Transverse colon (tissue), 4 donors: ENCODE measurements around the gene LRIG1.

ENCODE experiments used
- POLR2A ChIP-seq: fragments of 450-650 bp; IDR thresholded peaks from one replicate; pipeline ENCODE4 v1.6.1; 2016; ENCODE audit warnings: antibody characterized with exemption, mild to moderate bottlenecking, moderate library complexity
- POLR2AphosphoS5 ChIP-seq, 3 donors: sonication (generic); formaldehyde crosslinking; IDR thresholded peaks; one replicate each; pipeline ENCODE4 v1.6.1; 2016; ENCODE audit warnings: antibody characterized with exemption in 3 of 3
- TF ChIP-seq, protein P1 (sequence below), 5 experiments: fragments of 200-600 bp in 3 of 5; fragments of 450-650 bp in 2 of 5; sonication (generic) in 3 of 5; IDR thresholded peaks; 1 replicate in 2 of 5; 2 replicates in 3 of 5; pipeline ENCODE4 v1.5.1; 2016 to 2017; ENCODE audit warnings: antibody characterized with exemption in 5 of 5, inconsistent platforms in 3 of 5, mild to moderate bottlenecking in 2 of 5, moderate library complexity in 1 of 5

DNA sequence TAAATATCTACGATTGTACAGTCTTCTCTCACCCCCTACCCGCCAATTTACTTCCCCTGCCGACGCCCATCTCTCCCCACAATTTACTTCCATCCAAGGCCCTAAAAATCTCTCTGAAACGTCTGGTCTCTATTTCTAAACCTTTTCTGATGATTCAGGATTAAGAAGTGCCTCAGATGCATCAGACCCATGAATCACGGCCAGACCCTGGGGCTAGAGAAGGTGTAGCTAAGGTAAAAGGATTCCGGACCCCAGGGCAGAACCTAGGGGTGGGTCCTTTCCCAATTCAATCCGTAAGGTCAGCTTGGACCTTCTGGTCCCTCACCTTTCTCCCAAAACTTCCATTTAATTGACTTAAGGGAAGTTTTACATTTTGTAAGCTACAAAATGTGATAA lies 46.4 kb downstream of the LRIG1 start:
- TF ChIP-seq, protein P1, sequence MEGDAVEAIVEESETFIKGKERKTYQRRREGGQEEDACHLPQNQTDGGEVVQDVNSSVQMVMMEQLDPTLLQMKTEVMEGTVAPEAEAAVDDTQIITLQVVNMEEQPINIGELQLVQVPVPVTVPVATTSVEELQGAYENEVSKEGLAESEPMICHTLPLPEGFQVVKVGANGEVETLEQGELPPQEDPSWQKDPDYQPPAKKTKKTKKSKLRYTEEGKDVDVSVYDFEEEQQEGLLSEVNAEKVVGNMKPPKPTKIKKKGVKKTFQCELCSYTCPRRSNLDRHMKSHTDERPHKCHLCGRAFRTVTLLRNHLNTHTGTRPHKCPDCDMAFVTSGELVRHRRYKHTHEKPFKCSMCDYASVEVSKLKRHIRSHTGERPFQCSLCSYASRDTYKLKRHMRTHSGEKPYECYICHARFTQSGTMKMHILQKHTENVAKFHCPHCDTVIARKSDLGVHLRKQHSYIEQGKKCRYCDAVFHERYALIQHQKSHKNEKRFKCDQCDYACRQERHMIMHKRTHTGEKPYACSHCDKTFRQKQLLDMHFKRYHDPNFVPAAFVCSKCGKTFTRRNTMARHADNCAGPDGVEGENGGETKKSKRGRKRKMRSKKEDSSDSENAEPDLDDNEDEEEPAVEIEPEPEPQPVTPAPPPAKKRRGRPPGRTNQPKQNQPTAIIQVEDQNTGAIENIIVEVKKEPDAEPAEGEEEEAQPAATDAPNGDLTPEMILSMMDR (IDR thresholded peaks at IDR 0.05): no peak
- TF ChIP-seq POLR2AphosphoS5 (IDR thresholded peaks at IDR 0.05): no peak
- TF ChIP-seq POLR2A: no peak
